ENCODE results near the gene NALCN.

NALCN gene

GRCh38 chr13:101384929-101385328 lies 31.4 kb downstream of the NALCN start:
- TF ChIP-seq CTCF (conservative IDR thresholded peaks at IDR 0.05; ENCODE audit: low read depth, low read length), result no peak
- Histone ChIP-seq H3K79me2 (ENCODE audit: insufficient read depth, low read depth) (no peaks in the 10 kb centered on the region), H3K27ac (no peak overlapping the region), H3K9ac (no peak overlapping the region), H3K36me3 (ENCODE audit: insufficient read depth) (no peaks in the 10 kb centered on the region), H3K27me3 (ENCODE audit: insufficient read depth, low read depth) (no peaks in the 10 kb centered on the region), H3K4me2 (no peak overlapping the region), H3K4me3 (IDR thresholded peaks at IDR 0.05; ENCODE audit: insufficient read depth, low read depth, low read length) (no peak overlapping the region), H2AFZ (ENCODE audit: low read depth) (no peak overlapping the region), H3K4me1 (ENCODE audit: low read depth, poor library complexity, severe bottlenecking) (no peaks in the 10 kb centered on the region), H4K20me1 (ENCODE audit: insufficient read depth) (no peaks in the 10 kb centered on the region)

GRCh38 chr13:101383595-101383994 lies 32.7 kb downstream of the NALCN start:
- Histone ChIP-seq H3K4me3 (IDR thresholded peaks at IDR 0.05; ENCODE audit: insufficient read depth, low read depth, low read length) (no peak overlapping the region), H3K4me1 (ENCODE audit: low read depth, poor library complexity, severe bottlenecking) (no peaks in the 10 kb centered on the region)

GRCh38 chr13:101382701-101383100 lies 33.6 kb downstream of the NALCN start:
- Histone ChIP-seq H2AFZ (ENCODE audit: low read depth) (no peak overlapping the region), H3K4me2 (no peak overlapping the region), H3K27ac (no peak overlapping the region), H3K27me3 (ENCODE audit: insufficient read depth, low read depth) (no peaks in the 10 kb centered on the region), H3K9ac (no peak overlapping the region), H4K20me1 (ENCODE audit: insufficient read depth) (no peaks in the 10 kb centered on the region), H3K4me3 (IDR thresholded peaks at IDR 0.05; ENCODE audit: insufficient read depth, low read depth, low read length) (no peak overlapping the region), H3K4me1 (ENCODE audit: low read depth, poor library complexity, severe bottlenecking) (no peaks in the 10 kb centered on the region), H3K79me2 (ENCODE audit: insufficient read depth, low read depth) (no peaks in the 10 kb centered on the region), H3K36me3 (ENCODE audit: insufficient read depth) (no peaks in the 10 kb centered on the region)
- no peak for TF ChIP-seq CTCF (conservative IDR thresholded peaks at IDR 0.05; ENCODE audit: low read depth, low read length)

More at GRCh38 chr13:101383595-101383994, 32.7 kb downstream of the NALCN start:
- Histone ChIP-seq H3K36me3 (ENCODE audit: insufficient read depth) (no peaks in the 10 kb centered on the region), H2AFZ (ENCODE audit: low read depth) (no peak overlapping the region), H3K4me2 (no peak overlapping the region), H3K27ac (no peak overlapping the region), H3K9ac (no peak overlapping the region), H3K27me3 (ENCODE audit: insufficient read depth, low read depth) (no peaks in the 10 kb centered on the region), H3K79me2 (ENCODE audit: insufficient read depth, low read depth) (no peaks in the 10 kb centered on the region), H4K20me1 (ENCODE audit: insufficient read depth) (no peaks in the 10 kb centered on the region)
- no peak for TF ChIP-seq CTCF (conservative IDR thresholded peaks at IDR 0.05; ENCODE audit: low read depth, low read length)

- TF ChIP-seq CTCF (conservative IDR thresholded peaks at IDR 0.05; ENCODE audit: low read depth, low read length), result no peak
- Histone ChIP-seq H2AFZ (ENCODE audit: low read depth) (no peak overlapping the region), H3K36me3 (ENCODE audit: insufficient read depth) (no peaks in the 10 kb centered on the region), H3K27ac (no peak overlapping the region), H3K9ac (no peak overlapping the region), H3K27me3 (ENCODE audit: insufficient read depth, low read depth) (no peaks in the 10 kb centered on the region), H3K4me1 (ENCODE audit: low read depth, poor library complexity, severe bottlenecking) (no peaks in the 10 kb centered on the region), H4K20me1 (ENCODE audit: insufficient read depth) (no peaks in the 10 kb centered on the region), H3K4me2 (no peak overlapping the region), H3K4me3 (IDR thresholded peaks at IDR 0.05; ENCODE audit: insufficient read depth, low read depth, low read length) (no peak overlapping the region), H3K79me2 (ENCODE audit: insufficient read depth, low read depth) (no peaks in the 10 kb centered on the region)
These were observed 34.2 kb downstream of the NALCN start for GRCh38 chr13:101382086-101382485.

Measured in KMS-11 (cell line).